DMS 273 (cell line): ENCODE measurements around the gene TRAPPC12.
"Not testable (repeated sequence)": the region's sequence is repeated elsewhere in the genome, so short reads cannot be mapped to it uniquely, and the experiment has no call there.

Experiments used
- DNase-seq: peaks from one replicate; lab custom pipeline; 2025; ENCODE audit not compliant: unreplicated experiment; lab: John Stamatoyannopoulos, UW

The TRAPPC12 gene

DNA sequence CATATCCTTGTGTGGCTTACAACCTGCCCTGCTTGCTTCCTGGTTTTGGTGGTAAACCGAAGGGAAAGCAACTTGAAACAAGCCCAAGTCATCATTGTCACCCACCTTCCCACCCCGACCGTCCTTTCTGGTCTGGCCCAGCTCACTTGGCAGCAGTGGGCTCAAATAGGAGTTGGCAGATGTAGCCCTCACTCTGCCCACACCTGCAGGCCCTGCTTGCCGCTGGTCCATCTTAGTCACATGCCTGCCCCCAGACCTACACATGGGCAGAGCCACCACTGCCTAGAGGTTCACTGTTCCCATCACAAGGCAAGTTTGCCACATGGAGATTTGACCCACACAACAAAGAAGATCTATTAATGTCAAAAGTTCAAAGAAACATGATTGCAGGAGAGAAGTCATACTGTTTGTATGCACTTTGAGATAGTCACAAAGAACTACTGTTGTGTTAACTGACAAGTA lies 11.2 kb upstream of the TRAPPC12 start:
- no peak for DNase-seq

DNA sequence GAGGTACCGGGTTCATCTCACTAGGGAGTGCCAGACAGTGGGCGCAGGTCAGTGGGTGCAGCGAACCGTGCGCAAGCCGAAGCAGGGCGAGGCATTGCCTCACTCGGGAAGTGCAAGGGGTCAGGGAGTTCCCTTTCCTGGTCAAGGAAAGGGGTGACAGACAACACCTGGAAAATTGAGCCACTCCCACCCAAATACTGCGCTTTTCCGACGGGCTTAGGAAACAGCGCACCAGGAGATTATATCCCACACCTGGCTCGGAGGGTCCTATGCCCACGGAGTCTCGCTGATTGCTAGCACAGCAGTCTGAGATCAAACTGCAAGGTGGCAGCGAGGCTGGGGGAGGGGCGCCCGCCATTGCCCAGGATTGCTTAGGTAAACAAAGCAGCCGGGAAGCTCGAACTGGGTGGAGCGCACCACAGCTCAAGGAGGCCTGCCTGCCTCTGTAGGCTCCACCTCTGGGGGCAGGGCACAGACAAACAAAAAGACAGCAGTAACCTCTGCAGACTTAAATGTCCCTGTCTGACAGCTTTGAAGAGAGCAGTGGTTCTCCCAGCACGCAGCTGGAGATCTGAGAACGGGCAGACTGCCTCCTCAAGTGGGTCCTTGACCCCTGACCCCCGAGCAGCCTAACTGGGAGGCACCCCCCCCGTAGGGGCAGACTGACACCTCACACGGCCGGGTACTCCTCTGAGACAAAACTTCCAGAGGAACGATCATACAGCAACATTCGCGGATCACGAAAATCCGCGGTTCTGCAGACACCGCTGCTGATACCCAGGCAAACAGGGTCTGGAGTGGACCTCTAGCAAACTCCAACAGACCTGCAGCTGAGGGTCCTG lies 9.9 kb upstream of the TRAPPC12 start:
- DNase-seq = not testable (repeated sequence)

DNA sequence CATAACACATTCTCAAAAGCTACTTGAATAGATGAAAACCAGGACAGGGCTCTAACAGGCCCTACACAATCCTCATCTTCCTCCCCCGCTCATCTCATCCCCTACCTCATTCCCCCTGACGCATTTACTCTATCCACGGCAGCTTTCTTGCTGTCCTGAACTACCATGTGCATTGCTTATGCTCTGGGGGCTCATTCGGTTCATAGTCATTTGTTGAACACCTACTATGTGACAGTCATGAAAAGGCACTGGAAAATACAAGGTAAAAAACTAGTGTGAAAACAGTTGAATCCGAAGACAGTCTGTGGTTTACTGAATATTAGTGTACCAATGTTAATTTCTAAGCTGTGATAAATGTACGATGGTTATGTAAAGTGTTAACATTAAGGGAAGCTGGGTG lies 2.7 kb upstream of the TRAPPC12 start:
- DNase-seq = no peak

DNA sequence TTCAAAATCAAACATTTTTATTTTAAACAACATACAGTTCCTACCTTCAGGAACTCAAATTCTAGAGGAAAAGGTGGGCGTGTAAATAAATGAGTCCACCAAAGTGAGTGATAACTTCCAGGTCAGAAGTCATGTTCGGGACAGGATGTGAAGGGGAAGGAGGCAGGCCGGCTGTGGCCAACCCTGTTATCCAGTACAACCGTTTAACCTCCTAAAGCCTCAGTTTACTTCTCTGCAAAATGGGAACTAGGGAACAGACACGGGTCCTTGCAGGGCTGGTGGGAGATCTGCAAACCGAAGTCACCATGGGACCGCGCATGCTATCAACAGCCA lies 2.2 kb upstream of the TRAPPC12 start:
- DNase-seq = peak; percentile 67

DNA sequence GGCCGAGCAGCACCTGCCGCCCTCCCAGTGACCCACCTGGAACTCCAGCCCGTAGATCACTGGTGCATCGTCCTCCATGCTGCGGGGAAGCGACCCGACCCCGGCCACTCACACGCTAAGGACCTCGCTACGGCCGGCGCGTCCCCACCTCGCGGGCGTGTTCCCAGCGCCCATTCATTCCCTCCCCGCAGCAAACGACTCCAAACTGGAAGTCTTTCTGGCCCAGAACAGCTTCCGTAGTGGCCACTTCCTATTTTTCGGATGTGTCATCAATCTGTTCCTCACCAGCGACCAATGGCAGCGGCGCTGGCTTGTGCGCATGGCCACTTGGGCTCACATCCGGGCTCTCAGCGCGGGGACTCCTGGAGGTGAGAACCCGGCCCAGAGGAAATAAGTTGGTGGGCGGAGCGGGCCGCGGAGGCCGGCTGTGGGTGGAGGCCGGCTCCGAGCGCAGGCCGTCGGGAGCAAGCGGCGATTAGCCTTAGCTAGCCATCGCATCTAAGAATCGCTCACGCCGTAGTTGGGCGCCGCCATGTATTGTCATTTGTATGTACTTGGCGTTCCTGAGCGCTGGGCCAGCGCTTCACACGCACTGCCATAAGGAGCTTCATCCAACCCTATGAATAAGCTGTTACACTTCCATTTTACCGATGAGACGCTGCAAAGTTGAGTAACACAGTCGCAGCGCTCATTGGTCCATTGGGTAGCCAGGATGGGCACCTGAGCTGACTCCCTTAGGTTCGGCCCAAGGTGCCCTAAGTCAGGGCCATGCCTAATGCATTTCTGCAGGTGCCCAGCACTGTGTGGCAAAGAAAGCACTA lies 1.7 kb upstream of the TRAPPC12 start, which contains the start of gene EIPR1:
Gene EIPR1, minus strand, starts transcription at position 207 of the 821 bp plus-strand sequence. Its CDS starts 129 bp downstream, at position 78.
- DNase-seq = peak; percentile 99

DNA sequence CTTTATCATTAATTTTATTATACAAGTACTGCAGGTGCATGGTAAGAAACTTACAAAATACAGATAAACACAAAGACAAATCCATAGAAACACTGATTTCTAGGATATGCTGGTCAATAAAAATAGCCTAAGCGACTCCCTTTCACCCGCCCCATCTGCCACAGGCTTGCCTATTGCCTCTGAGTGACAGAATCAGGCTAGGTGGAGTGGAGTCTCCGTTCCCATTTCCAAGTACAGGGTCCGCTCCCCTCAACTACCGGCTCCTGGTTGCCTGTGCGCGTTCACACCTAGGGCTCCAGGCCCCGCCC lies 201 bp upstream of the TRAPPC12 start:
- DNase-seq = no peak

DNA sequence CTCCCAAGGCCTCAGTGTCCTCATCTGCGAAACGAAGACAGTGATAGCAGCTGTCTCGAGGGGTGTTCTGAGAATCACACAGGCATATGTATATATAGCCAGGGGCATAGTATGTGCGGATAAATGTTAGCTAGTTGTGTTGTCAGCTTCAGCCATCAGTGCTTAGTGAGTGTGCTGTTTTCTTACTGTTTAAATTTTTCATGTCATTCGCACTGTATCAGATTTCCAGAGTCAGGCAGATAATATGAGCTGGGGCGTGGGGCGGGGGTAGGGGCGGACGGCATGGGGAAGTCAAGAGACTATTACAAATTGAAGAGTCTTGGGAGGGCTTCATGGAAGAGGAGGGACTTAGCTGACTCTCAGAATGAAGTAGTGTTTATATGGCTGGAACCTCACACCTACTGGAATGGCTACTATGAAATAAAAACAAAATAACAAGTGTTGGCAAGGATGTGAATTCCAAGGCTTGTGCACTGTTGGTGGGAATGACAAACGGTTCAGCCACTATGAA lies 7.0 kb downstream of the TRAPPC12 start:
- DNase-seq = no peak

DNA sequence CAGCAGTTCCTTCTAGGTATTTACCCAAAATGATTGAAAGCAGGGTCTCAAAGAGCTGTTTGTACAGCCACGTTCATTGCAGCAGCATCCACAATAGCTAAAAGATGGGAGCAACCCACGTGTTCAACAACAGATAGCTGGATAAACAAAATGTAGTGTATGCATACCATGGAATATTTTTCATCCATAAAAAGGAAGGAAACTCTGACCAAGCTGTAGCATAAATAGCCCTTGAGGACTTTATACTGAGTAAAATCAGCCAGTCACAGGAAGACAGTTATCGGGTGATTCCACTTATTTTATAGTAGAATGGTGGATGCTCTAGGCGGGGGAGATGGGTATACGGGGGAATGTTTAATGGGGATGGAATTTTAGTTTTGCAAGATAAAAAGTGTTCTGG lies 7.5 kb downstream of the TRAPPC12 start:
- DNase-seq = no peak

DNA sequence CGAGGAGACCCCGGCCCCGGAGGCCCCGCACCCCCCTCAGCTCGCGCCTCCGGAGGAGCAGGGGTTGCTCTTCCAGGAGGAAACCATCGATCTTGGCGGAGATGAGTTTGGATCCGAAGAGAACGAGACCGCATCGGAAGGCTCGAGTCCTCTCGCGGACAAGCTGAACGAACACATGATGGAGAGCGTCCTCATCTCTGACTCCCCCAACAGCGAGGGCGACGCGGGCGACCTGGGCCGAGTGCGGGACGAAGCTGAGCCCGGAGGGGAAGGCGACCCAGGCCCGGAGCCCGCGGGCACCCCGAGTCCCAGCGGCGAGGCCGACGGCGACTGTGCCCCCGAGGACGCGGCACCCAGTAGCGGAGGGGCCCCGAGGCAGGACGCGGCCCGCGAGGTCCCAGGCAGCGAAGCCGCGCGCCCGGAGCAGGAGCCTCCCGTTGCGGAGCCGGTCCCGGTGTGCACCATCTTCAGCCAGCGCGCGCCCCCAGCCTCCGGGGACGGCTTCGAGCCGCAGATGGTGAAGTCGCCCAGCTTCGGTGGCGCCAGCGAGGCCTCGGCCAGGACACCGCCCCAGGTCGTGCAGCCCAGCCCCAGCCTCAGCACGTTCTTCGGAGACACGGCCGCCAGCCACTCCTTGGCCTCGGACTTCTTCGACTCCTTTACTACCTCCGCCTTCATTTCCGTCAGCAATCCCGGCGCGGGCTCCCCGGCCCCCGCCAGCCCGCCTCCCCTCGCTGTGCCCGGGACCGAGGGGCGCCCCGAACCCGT lies 8.3 kb downstream of the TRAPPC12 start:
- no peak for DNase-seq

DNA sequence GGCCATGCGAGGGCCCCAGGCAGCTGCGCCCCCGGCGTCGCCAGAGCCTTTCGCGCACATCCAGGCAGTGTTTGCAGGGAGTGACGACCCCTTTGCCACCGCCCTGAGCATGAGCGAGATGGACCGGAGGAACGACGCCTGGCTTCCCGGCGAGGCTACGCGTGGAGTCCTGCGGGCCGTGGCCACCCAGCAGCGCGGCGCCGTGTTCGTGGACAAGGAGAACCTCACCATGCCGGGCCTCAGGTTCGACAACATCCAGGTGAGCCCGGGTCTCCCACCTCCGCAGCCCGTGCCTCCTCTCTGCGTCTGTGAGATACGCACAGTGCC lies 8.9 kb downstream of the TRAPPC12 start:
- DNase-seq = no peak

DNA sequence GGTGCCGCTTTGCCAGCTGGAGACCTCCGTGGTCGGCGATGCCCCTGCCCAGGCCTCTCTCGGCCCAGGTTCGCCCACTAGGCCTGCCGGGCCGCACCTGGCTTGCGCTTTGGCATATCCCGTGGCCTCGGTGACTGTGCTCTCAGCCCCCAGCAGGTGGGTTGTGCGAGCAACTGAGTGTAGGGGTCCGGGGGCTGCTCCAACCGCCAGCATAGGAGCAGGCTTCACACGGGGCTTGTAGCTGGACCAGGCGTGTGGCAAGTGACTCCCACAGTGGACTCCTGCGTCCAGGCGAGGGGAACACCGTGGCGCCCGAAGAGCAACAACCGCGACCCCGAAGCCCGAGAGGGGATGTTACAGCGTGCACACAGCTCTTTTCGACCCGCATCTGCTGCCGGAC lies 9.7 kb downstream of the TRAPPC12 start:
- no peak for DNase-seq

DNA sequence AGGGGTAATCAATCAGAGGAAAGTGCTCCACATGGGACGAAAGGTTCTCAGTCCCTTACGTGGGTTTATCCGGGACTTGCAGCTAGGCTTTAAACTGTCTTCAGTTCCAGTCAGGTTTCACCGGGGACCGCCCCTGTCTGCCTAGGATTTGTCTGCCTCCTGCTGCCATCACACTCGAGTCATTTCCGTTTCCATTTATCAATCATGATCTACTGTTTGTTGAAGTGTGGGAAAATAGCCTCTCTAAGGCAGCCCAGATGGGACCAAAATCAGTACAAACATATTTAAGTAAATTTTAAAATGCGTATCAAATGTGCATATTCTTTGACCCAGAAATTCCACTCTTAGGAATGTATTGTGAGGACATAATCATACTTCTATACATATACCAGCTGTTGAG lies 10.5 kb downstream of the TRAPPC12 start:
- no peak for DNase-seq

DNA sequence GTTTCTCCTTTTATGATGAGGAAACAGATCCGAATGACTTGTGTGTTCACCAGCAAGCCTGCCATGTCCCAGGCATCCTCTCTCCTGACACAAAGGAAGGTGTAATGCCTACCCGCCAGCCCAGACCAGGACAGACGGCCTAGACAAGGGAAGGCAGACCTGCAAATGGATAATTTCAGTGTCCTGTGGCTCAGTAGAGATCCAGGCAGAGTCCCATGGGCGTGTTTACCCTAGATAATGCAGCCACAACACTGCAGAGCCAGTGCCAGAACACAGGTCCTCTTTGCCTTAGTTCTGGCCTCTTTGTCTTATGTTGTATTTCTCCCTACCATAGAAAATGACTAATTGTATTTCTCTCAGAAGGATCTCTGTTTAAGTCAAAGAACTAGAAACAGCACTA lies 12.7 kb downstream of the TRAPPC12 start:
- no peak for DNase-seq

DNA sequence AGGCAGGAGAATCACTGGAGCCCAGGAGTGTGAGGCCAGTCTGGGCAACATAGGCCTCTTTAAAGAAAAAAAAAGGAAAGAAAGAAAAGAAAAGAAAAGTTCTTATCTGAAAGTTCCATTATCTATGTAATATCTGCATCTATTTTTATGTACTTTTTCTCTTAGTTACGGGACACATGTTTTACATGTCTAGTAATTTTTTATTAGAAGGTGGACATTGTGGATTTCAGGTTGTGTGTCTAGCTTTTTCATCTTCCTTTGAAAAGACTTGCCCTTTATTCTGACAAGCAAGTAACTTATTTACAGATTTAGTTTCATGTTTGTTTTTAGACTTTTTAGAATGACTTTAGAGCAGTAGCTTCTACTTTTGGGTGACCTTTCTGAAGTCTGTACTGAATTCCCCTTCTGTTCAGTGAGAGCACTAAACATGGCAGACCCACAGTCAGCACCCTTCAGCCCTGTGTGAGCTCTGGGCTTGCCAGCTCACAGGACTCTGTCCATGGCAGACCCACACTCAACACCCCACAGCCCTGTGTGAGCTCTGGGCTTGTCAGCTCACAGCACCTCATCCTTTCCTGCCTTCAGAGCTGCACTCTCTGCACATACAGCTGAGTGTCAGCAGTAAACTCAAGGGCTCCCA lies 17.5 kb downstream of the TRAPPC12 start:
- no peak for DNase-seq

DNA sequence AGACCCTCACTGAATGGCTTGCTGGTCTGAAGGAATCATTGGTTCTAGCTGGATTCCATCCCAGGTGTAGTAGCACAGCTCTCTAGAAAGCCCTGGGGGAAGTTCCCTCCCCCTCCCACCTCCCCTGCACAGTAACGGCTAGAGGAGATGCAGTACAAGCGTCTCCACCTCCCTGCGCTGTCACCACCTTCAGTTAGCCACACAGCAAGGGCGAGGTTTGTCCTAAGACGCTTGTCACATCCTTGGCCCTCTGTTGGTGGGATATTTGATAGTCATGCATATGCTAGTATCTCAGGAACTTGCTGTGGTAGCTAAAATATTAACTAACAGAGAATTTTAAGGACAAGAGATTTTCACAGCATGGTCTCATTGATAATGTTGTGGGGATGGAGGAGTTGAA lies 19.4 kb downstream of the TRAPPC12 start:
- DNase-seq = no peak

DNA sequence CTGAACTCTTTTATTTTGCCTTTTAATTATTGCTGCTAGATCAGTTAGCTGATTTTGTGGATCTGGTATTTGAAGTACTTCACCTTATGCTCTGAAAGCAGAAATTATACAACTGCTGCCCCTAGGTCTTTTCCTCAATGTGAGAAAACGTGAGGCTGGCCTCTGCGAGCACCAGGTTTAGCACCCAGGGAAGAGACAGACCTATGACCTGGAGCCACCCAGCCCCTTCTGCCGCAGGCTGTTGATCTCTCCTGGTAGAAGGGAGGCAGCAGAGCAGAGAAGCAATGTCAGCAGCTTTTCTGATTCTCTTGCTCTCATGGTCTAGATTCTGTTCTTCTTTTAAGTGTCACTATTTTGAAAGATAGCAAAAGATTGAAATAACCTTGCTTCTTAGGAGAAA lies 19.9 kb downstream of the TRAPPC12 start:
- no peak for DNase-seq

DNA sequence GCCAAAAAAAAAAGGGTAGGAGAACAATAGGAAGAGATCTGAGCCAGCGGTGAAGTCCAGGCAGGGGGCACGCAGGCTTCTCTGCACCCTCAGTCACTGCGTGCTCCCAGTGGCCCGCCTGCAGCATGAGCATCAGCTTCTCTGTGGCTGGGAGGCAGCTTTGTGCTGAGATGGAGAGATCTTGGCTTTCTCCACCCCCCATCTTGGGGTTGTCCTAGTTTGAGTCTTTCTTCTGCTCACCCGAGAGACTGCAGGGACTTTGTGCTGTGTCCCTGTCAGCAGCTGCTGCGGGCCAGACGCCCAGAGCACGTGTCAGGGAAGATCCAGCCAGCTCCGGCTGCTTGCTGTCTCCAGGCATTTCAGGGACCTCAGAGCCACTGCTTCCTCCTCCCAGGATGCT lies 20.3 kb downstream of the TRAPPC12 start:
- no peak for DNase-seq

DNA sequence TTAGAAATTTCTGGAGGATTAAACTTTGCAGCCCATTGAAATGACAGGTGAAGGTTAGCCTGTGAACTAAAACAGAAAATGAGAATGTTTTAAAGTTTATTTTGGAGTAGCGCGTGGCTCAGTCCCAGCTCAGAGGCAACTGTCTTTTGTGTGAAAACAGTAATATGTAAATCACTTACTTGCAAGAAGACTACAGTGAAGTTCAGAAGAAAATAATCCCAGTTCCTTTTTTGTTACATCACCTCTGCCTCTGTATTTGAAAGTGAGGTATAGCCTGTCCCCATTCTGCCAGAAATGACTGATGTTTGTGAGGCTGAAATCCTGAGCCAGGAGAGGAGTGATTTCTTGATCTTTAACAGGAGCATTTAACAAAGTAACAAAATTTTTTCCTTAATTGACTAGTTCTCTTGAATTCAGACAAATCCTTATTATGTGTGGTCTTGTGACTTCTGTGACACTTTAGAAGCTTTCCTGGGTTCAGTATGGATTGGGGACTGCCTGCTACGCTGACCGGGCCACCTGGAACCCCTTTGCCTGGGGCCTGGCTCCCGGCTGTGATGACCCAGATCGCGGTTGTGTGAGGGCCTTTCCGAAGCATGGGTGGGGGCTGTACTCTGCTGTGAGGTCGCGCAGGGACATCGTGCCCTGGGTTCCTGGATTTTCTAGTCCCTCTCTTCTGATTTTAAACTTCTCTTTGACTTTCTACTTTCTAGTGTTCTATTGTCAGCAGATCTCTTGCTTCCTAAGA lies 24.3 kb downstream of the TRAPPC12 start:
- no peak for DNase-seq

DNA sequence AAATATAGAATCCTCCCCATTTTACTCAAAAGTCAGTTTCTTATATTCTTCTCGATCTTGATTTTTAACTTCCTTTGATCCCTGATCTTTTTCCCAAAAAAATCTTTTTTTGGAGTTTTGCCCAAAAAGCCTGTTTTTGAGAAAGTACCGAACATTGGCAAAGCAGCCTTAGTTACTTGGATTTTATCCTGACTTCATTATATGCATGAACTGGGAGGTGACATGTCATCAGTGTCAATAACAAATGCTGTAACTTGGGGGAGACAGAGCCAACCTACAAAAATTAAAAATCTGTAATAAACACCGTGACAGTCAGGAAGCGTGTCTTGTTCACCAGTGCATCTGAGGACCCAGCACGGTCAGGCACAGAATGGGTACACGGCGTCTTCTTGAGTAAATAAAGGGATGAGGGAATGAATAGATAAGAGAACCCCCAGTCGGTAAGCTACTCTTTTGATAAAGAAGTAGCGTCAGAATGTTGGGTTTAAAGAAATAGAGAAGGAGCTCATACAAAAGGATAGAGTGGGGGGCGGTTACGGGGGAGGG lies 24.9 kb downstream of the TRAPPC12 start:
- DNase-seq = no peak

DNA sequence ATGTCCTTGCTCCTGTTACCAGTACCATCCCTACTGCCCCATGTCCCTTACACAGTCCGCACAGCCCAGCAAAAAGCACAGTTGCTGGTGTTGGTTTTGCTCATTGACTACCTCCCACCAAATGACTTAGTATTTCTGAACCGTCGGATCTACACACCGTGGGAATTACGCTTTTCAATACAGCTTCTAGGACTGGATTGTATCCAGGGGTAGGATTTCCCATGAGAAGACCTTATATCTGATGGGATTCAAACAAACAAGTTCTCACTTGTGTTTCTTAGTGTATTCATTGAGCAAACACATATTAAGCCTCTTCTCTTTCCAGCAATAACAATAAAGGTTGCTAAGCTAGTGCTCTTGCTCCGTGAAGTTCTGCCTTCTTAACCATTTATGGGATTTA lies 25.8 kb downstream of the TRAPPC12 start:
- DNase-seq = no peak
